ENCODE measurements around the gene PITPNC1.

PITPNC1 gene

GRCh38 chr17:67617304-67617899, 240.3 kb downstream of the PITPNC1 start:
- Histone ChIP-seq H3K9me3 (ENCODE audit: insufficient read depth, low read length) (no peaks in the 10 kb centered on the region), H3K9ac (ENCODE audit: insufficient read length, low read depth) (no peak overlapping the region), H3K4me1 (ENCODE audit: insufficient read depth, insufficient read length) (peaks cover 2% of the 10 kb centered on the region), H3K27me3 (ENCODE audit: insufficient read depth, insufficient read length) (no peaks in the 10 kb centered on the region), H3K36me3 (ENCODE audit: insufficient read depth, insufficient read length, low read length) (no peaks in the 10 kb centered on the region), H3K4me3 (ENCODE audit: insufficient read length, low read depth) (no peak overlapping the region)
- TF ChIP-seq SUZ12 (IDR thresholded peaks at IDR 0.05; ENCODE audit: extremely low read depth, insufficient read depth, insufficient read length) (no peak), ZNF274 (IDR thresholded peaks at IDR 0.05; ENCODE audit: low read depth, low read length) (no peak), YY1 (IDR thresholded peaks at IDR 0.05; ENCODE audit: insufficient read depth, insufficient read length) (no peak)
- no peak for DNase-seq (ENCODE audit: low read depth, low spot score)

DNA sequence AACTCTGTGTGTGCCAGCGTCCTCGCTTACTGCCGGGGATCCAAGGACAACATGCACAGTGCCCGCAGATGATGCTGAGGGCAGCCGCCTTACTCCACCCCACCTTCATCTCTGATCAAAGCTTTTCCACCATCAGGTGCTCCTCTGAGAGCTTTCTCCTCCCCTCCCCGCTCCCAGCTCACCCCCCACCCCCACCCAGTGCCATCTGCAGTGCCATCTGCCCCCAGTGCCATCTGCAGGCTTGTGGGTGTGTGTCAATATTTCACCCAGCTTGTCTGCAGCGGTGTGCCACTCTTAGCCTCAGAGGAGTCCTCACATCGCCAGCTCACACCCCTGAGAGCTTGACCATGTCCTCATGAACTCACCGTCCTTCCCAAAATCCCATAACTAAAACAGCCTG, 242.5 kb downstream of the PITPNC1 start:
- Histone ChIP-seq H3K9ac (ENCODE audit: insufficient read length, low read depth) (no peak overlapping the region), H3K36me3 (ENCODE audit: insufficient read depth, insufficient read length, low read length) (no peaks in the 10 kb centered on the region), H3K4me1 (ENCODE audit: insufficient read depth, insufficient read length) (peaks cover 2% of the 10 kb centered on the region), H3K4me3 (ENCODE audit: insufficient read length, low read depth) (no peak overlapping the region), H3K27me3 (ENCODE audit: insufficient read depth, insufficient read length) (no peaks in the 10 kb centered on the region), H3K9me3 (ENCODE audit: insufficient read depth, low read length) (no peaks in the 10 kb centered on the region)
- no peak for TF ChIP-seq SUZ12 (IDR thresholded peaks at IDR 0.05; ENCODE audit: extremely low read depth, insufficient read depth, insufficient read length)
- TF ChIP-seq YY1 (IDR thresholded peaks at IDR 0.05; ENCODE audit: insufficient read depth, insufficient read length) = no peak
- TF ChIP-seq ZNF274 (IDR thresholded peaks at IDR 0.05; ENCODE audit: low read depth, low read length) = no peak
- no peak for DNase-seq (ENCODE audit: low read depth, low spot score)

DNA sequence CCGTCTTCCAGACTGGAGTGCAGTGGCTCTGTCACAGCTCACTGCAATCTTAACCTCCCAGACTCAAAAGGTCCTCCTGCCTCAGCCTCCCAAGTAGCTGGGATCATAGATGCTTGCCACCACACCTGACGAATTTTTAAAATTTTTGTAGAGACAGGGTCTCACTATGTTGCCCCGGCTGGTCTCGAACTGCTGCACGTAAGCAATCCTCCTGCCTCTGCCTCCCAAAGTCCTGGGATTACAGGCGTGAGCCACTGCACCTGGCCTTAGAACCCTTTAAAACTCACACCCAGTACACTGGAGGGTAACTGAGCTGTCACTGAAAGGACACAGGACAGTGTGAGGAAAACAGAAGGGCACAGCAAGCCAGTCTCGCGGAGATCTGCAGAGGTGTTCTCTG, 243.0 kb downstream of the PITPNC1 start:
- H3K27me3 ChIP-seq (ENCODE audit: insufficient read depth, insufficient read length) = no peaks in the 10 kb centered on the region
- H3K9ac ChIP-seq (ENCODE audit: insufficient read length, low read depth) = no peak overlapping the region
- H3K4me1 ChIP-seq (ENCODE audit: insufficient read depth, insufficient read length) = peaks cover 2% of the 10 kb centered on the region
- TF ChIP-seq YY1 (IDR thresholded peaks at IDR 0.05; ENCODE audit: insufficient read depth, insufficient read length) = no peak
- TF ChIP-seq ZNF274 (IDR thresholded peaks at IDR 0.05; ENCODE audit: low read depth, low read length) = no peak
- TF ChIP-seq SUZ12 (IDR thresholded peaks at IDR 0.05; ENCODE audit: extremely low read depth, insufficient read depth, insufficient read length) = no peak
- H3K9me3 ChIP-seq (ENCODE audit: insufficient read depth, low read length) = no peaks in the 10 kb centered on the region
- no peak overlapping the region for H3K4me3 ChIP-seq (ENCODE audit: insufficient read length, low read depth)
- DNase-seq (ENCODE audit: low read depth, low spot score) = no peak
- no peaks in the 10 kb centered on the region for H3K36me3 ChIP-seq (ENCODE audit: insufficient read depth, insufficient read length, low read length)

- no peak for DNase-seq (ENCODE audit: low read depth, low spot score)
- Histone ChIP-seq H3K36me3 (ENCODE audit: insufficient read depth, insufficient read length, low read length) (no peaks in the 10 kb centered on the region), H3K9ac (ENCODE audit: insufficient read length, low read depth) (no peak overlapping the region), H3K4me3 (ENCODE audit: insufficient read length, low read depth) (no peak overlapping the region), H3K4me1 (ENCODE audit: insufficient read depth, insufficient read length) (peaks cover 2% of the 10 kb centered on the region), H3K9me3 (ENCODE audit: insufficient read depth, low read length) (no peaks in the 10 kb centered on the region), H3K27me3 (ENCODE audit: insufficient read depth, insufficient read length) (no peaks in the 10 kb centered on the region)
- no peak for TF ChIP-seq SUZ12 (IDR thresholded peaks at IDR 0.05; ENCODE audit: extremely low read depth, insufficient read depth, insufficient read length)
- no peak for TF ChIP-seq ZNF274 (IDR thresholded peaks at IDR 0.05; ENCODE audit: low read depth, low read length)
- TF ChIP-seq YY1 (IDR thresholded peaks at IDR 0.05; ENCODE audit: insufficient read depth, insufficient read length) = no peak
Observed at GRCh38 chr17:67620636-67621035, 243.6 kb downstream of the PITPNC1 start.

DNA sequence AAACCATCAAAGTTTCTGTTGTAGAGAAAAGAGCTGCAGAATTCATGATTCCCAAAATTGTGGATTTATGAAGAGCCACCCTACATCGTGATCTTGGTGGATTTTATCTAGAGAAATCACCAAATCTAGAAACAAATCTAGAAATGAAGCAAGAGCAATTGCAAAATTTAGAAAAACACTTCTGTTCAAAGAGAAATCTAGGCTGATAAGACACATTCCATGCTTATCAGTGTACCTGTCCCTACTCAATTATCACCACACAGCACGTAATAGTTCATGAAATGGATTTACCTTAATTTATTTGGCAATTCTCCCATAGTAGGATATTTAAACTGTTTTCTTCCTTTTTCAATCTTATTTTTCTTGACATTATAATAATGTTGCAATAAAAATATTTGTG, 246.7 kb downstream of the PITPNC1 start:
- DNase-seq (ENCODE audit: low read depth, low spot score) = no peak
- no peak overlapping the region for H3K4me3 ChIP-seq (ENCODE audit: insufficient read length, low read depth)
- H3K36me3 ChIP-seq (ENCODE audit: insufficient read depth, insufficient read length, low read length) = no peaks in the 10 kb centered on the region
- no peaks in the 10 kb centered on the region for H3K27me3 ChIP-seq (ENCODE audit: insufficient read depth, insufficient read length)
- H3K9ac ChIP-seq (ENCODE audit: insufficient read length, low read depth) = no peak overlapping the region
- peaks cover 4% of the 10 kb centered on the region for H3K4me1 ChIP-seq (ENCODE audit: insufficient read depth, insufficient read length)
- TF ChIP-seq YY1 (IDR thresholded peaks at IDR 0.05; ENCODE audit: insufficient read depth, insufficient read length) = no peak
- no peak for TF ChIP-seq ZNF274 (IDR thresholded peaks at IDR 0.05; ENCODE audit: low read depth, low read length)
- no peak for TF ChIP-seq SUZ12 (IDR thresholded peaks at IDR 0.05; ENCODE audit: extremely low read depth, insufficient read depth, insufficient read length)
- H3K9me3 ChIP-seq (ENCODE audit: insufficient read depth, low read length) = no peaks in the 10 kb centered on the region

GRCh38 chr17:67624886-67625656, 248.0 kb downstream of the PITPNC1 start:
- H3K4me1 ChIP-seq (ENCODE audit: insufficient read depth, insufficient read length) = peaks cover 4% of the 10 kb centered on the region
- H3K9ac ChIP-seq (ENCODE audit: insufficient read length, low read depth) = peak overlapping the region; percentile 17
- H3K4me3 ChIP-seq (ENCODE audit: insufficient read length, low read depth) = no peak overlapping the region
- no peaks in the 10 kb centered on the region for H3K36me3 ChIP-seq (ENCODE audit: insufficient read depth, insufficient read length, low read length)
- no peaks in the 10 kb centered on the region for H3K9me3 ChIP-seq (ENCODE audit: insufficient read depth, low read length)
- no peaks in the 10 kb centered on the region for H3K27me3 ChIP-seq (ENCODE audit: insufficient read depth, insufficient read length)
- TF ChIP-seq YY1 (IDR thresholded peaks at IDR 0.05; ENCODE audit: insufficient read depth, insufficient read length) (no peak), SUZ12 (IDR thresholded peaks at IDR 0.05; ENCODE audit: extremely low read depth, insufficient read depth, insufficient read length) (no peak)
- no peak for DNase-seq (ENCODE audit: low read depth, low spot score)

GRCh38 chr17:67625971-67626370, 248.9 kb downstream of the PITPNC1 start:
- Histone ChIP-seq H3K9ac (ENCODE audit: insufficient read length, low read depth) (no peak overlapping the region), H3K4me1 (ENCODE audit: insufficient read depth, insufficient read length) (peaks cover 4% of the 10 kb centered on the region), H3K36me3 (ENCODE audit: insufficient read depth, insufficient read length, low read length) (no peaks in the 10 kb centered on the region), H3K4me3 (ENCODE audit: insufficient read length, low read depth) (no peak overlapping the region), H3K9me3 (ENCODE audit: insufficient read depth, low read length) (no peaks in the 10 kb centered on the region), H3K27me3 (ENCODE audit: insufficient read depth, insufficient read length) (no peaks in the 10 kb centered on the region)
- TF ChIP-seq SUZ12 (IDR thresholded peaks at IDR 0.05; ENCODE audit: extremely low read depth, insufficient read depth, insufficient read length) (no peak), ZNF274 (IDR thresholded peaks at IDR 0.05; ENCODE audit: low read depth, low read length) (no peak)
- DNase-seq (ENCODE audit: low read depth, low spot score) = no peak
